SH-SY5Y (cell line): ENCODE results near the gene SLFN11.

ENCODE experiments used
- GATA2 ChIP-seq: IDR thresholded peaks from 2 replicates; pipeline ENCODE4 v1.6.1; 2011; ENCODE audit warnings: mild to moderate bottlenecking, low read depth, low read length
- GATA3 ChIP-seq: IDR thresholded peaks from 2 replicates; pipeline ENCODE4 v1.6.1; 2011; ENCODE audit warnings: low read depth, mild to moderate bottlenecking, low read length, moderate library complexity

DNA sequence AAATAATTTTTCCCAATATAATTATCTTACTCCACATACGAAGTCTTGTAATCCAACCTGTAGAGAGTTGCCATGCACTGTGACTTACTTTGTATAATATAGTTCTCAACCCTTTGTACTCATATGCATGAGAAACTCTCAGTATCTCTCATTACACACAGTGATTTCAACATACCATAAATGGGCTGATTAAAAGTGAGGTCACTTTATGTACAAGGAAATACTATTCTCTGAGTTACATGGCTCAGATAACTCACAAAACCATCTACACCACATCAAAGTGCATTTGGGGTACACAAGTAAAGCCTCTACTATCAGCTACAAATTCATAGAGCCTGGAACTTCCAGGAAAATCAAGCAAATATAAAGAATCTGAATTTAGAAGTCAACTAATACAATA lies 30.9 kb upstream of the SLFN11 start:
- no peak for TF ChIP-seq GATA2
- no peak for TF ChIP-seq GATA3
